HEK293 (cell line): ENCODE results near the gene ABLIM3.
A peak's percentile ranks its signal among the peaks of the same experiment; 100 is the strongest.

Source experiments
- CTCF ChIA-PET: fragments of 350-600 bp; formaldehyde crosslinking; extraction: SDS; loops from one replicate; lab custom pipeline; 2021; ENCODE audit warnings: antibody characterized with exemption; lab: Yijun Ruan, JAX
- POLR2A ChIA-PET: fragments of 300-600 bp; formaldehyde crosslinking; extraction: SDS; loops from one replicate; lab custom pipeline; 2020; ENCODE audit warnings: antibody characterized with exemption, inconsistent platforms; lab: Yijun Ruan, JAX
- H3K27ac ChIP-seq: fragments of 200-500 bp; sonication (Bioruptor generic); 2 replicates; pipeline ENCODE4 v1.5.1; 2014; ENCODE audit warnings: low read depth, low read length, control low read depth, inconsistent platforms; ENCODE audit errors: extremely low read depth
- H3K36me3 ChIP-seq, 2 experiments: fragments of 200-500 bp in 1 of 2; sonication (Bioruptor generic) in 1 of 2; 1 replicate in 1 of 2; 2 replicates in 1 of 2; pipeline ENCODE4 v1.5.1; 2014 to 2017; ENCODE audit warnings: inconsistent platforms in 2 of 2, low read length in 2 of 2; ENCODE audit not compliant: control insufficient read depth in 2 of 2, insufficient read depth in 1 of 2
- H3K4me1 ChIP-seq: fragments of 200-500 bp; sonication (Bioruptor generic); 2 replicates; pipeline ENCODE4 v1.5.1; 2014; ENCODE audit warnings: mild to moderate bottlenecking, low read length, inconsistent platforms; ENCODE audit not compliant: control insufficient read depth, insufficient read depth
- H3K4me3 ChIP-seq: 2 replicates; pipeline ENCODE4 v1.5.1; 2011; ENCODE audit warnings: low read depth, mild to moderate bottlenecking, control low read depth, low read length, moderate library complexity
- H3K9me3 ChIP-seq: fragments of 200-500 bp; sonication (Bioruptor generic); 2 replicates; pipeline ENCODE4 v1.5.1; 2014; ENCODE audit warnings: low read depth, low read length, inconsistent platforms; ENCODE audit not compliant: control insufficient read depth, insufficient read depth
- EGR2 ChIP-seq: fragments of 450-650 bp; formaldehyde crosslinking; IDR thresholded peaks from 2 replicates; pipeline ENCODE4 v1.5.1; 2016; ENCODE audit warnings: low read depth, missing biosample characterization, missing genetic modification characterization
- GLIS1 ChIP-seq: fragments of 450-650 bp; formaldehyde crosslinking; IDR thresholded peaks from 2 replicates; pipeline ENCODE4 v1.5.1; 2016; ENCODE audit warnings: missing biosample characterization, missing genetic modification characterization
- KLF1 ChIP-seq: fragments of 450-650 bp; formaldehyde crosslinking; IDR thresholded peaks from 2 replicates; pipeline ENCODE4 v1.5.1; 2016; ENCODE audit warnings: missing biosample characterization, missing genetic modification characterization
- ZBTB49 ChIP-seq: fragments of 450-650 bp; formaldehyde crosslinking; IDR thresholded peaks from 2 replicates; pipeline ENCODE4 v1.5.1; 2016; ENCODE audit warnings: missing biosample characterization, missing genetic modification characterization, low read depth
- ZFHX2 ChIP-seq: fragments of 450-650 bp; formaldehyde crosslinking; conservative IDR thresholded peaks from 2 replicates; pipeline ENCODE4 v1.5.1; 2016; ENCODE audit warnings: missing biosample characterization, missing genetic modification characterization
- ZNF133 ChIP-seq: fragments of 450-650 bp; formaldehyde crosslinking; IDR thresholded peaks from 2 replicates; pipeline ENCODE4 v1.5.1; 2016; ENCODE audit warnings: missing biosample characterization, missing genetic modification characterization
- ZNF157 ChIP-seq: fragments of 450-650 bp; formaldehyde crosslinking; IDR thresholded peaks from 2 replicates; pipeline ENCODE4 v1.5.1; 2016; ENCODE audit warnings: missing biosample characterization, missing genetic modification characterization
- ZNF221 ChIP-seq: fragments of 450-650 bp; formaldehyde crosslinking; IDR thresholded peaks from 2 replicates; pipeline ENCODE4 v1.5.1; 2017; ENCODE audit warnings: missing biosample characterization, missing genetic modification characterization, borderline replicate concordance
- ZNF280C ChIP-seq: fragments of 450-650 bp; formaldehyde crosslinking; IDR thresholded peaks from 2 replicates; pipeline ENCODE4 v1.5.1; 2016; ENCODE audit warnings: missing biosample characterization, missing genetic modification characterization
- ZNF354C ChIP-seq: fragments of 450-650 bp; formaldehyde crosslinking; IDR thresholded peaks from 2 replicates; pipeline ENCODE4 v1.5.1; 2016; ENCODE audit warnings: missing biosample characterization, missing genetic modification characterization, low read depth, borderline replicate concordance
- ZNF501 ChIP-seq: fragments of 450-650 bp; formaldehyde crosslinking; IDR thresholded peaks from 2 replicates; pipeline ENCODE4 v1.5.1; 2016; ENCODE audit warnings: missing biosample characterization, missing genetic modification characterization
- ZNF629 ChIP-seq: fragments of 450-650 bp; formaldehyde crosslinking; IDR thresholded peaks from 2 replicates; pipeline ENCODE4 v1.5.1; 2017; ENCODE audit warnings: missing biosample characterization, missing genetic modification characterization
- ZNF670 ChIP-seq: fragments of 450-650 bp; formaldehyde crosslinking; IDR thresholded peaks from 2 replicates; pipeline ENCODE4 v1.5.1; 2016; ENCODE audit warnings: missing biosample characterization, missing genetic modification characterization, low read depth
- ZNF791 ChIP-seq: fragments of 450-650 bp; formaldehyde crosslinking; IDR thresholded peaks from 2 replicates; pipeline ENCODE4 v1.5.1; 2016; ENCODE audit warnings: missing biosample characterization, missing genetic modification characterization
- TF ChIP-seq, protein P1 (sequence below): fragments of 450-650 bp; formaldehyde crosslinking; IDR thresholded peaks from 2 replicates; pipeline ENCODE4 v1.5.1; 2016; ENCODE audit warnings: missing biosample characterization, missing genetic modification characterization
- TF ChIP-seq, protein P2 (sequence below): fragments of 450-650 bp; formaldehyde crosslinking; conservative IDR thresholded peaks from 2 replicates; pipeline ENCODE4 v1.5.1; 2016; ENCODE audit warnings: low read depth, missing biosample characterization, missing genetic modification characterization
- TF ChIP-seq, protein P3 (sequence below): fragments of 450-650 bp; formaldehyde crosslinking; IDR thresholded peaks from 2 replicates; pipeline ENCODE4 v1.5.1; 2016; ENCODE audit warnings: missing biosample characterization, missing genetic modification characterization

The ABLIM3 gene

GRCh38 chr5:149298163-149298562 is 156.9 kb downstream of the ABLIM3 start (continued):
- TF ChIP-seq, protein P1, sequence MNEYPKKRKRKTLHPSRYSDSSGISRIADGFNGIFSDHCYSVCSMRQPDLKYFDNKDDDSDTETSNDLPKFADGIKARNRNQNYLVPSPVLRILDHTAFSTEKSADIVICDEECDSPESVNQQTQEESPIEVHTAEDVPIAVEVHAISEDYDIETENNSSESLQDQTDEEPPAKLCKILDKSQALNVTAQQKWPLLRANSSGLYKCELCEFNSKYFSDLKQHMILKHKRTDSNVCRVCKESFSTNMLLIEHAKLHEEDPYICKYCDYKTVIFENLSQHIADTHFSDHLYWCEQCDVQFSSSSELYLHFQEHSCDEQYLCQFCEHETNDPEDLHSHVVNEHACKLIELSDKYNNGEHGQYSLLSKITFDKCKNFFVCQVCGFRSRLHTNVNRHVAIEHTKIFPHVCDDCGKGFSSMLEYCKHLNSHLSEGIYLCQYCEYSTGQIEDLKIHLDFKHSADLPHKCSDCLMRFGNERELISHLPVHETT (tag by site-specific recombination) = no peak

- Histone ChIP-seq H3K9me3 (no peaks in the 10 kb centered on the region), H3K4me1 (no peaks in the 10 kb centered on the region), H3K36me3 (no peaks in the 10 kb centered on the region), H3K27ac (no peak overlapping the region), H3K4me3 (no peak overlapping the region)
- ChIA-PET CTCF (interaction anchor here (0.8 to 2.5 kb wide), 3 partner anchors 17 to 73 kb away, joined by 3 to 6 read pairs (median 4); no protein-coding TSS in a partner anchor), POLR2A (no interaction called here)
- 0 out of 2 replicates have a peak, but pooled peaks have one; percentile 7 for TF ChIP-seq GLIS1 (tag by site-specific recombination)
- no peak for TF ChIP-seq ZNF280C (tag by site-specific recombination)
These were observed 157.6 kb downstream of the ABLIM3 start for GRCh38 chr5:149298842-149299404.

DNA sequence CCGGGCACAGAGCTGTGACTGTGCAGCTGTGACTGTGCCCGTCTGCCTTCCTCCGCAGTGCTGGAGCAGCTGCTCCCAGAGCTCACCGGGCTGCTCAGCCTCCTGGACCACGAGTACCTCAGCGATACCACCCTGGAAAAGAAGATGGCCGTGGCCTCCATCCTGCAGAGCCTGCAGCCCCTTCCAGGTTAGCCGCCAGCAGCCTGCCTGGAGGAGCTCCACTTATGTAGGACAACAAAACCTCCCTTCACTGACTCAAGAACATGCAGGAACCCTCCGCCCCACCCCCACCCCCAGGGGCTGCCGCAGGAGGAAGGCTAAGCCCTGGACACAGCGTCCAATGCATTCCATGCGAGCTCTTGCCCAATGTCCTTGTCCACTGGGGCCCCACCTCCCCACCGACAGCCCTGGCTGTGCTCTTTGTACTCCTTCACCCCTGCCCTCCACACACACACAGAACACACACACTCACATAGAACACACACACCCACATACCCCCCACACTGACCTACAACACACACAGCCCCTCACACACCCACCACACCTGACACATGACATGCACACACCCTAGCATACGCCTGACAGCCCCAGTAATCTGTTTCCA is 158.3 kb downstream of the ABLIM3 start:
- Histone ChIP-seq H3K4me1 (no peaks in the 10 kb centered on the region), H3K36me3 (no peaks in the 10 kb centered on the region), H3K27ac (no peak overlapping the region), H3K9me3 (no peaks in the 10 kb centered on the region), H3K4me3 (no peak overlapping the region)
- ChIA-PET CTCF (interaction anchor here (2.5 kb wide), 1 partner anchor 68 kb away, joined by 6 read pairs; no protein-coding TSS in a partner anchor), POLR2A (no interaction called here)
- TF ChIP-seq ZBTB49 = no peak
- peak; percentile 98 for TF ChIP-seq EGR2 (tag by site-specific recombination)
- peak; percentile 44; the same call in 1 of the 2 replicates for TF ChIP-seq ZNF157 (tag by site-specific recombination)
- no peak for TF ChIP-seq ZNF221 (tag by site-specific recombination)
- TF ChIP-seq ZNF791 = no peak
- no peak for TF ChIP-seq ZNF133 (tag by site-specific recombination)
- TF ChIP-seq, protein P2, sequence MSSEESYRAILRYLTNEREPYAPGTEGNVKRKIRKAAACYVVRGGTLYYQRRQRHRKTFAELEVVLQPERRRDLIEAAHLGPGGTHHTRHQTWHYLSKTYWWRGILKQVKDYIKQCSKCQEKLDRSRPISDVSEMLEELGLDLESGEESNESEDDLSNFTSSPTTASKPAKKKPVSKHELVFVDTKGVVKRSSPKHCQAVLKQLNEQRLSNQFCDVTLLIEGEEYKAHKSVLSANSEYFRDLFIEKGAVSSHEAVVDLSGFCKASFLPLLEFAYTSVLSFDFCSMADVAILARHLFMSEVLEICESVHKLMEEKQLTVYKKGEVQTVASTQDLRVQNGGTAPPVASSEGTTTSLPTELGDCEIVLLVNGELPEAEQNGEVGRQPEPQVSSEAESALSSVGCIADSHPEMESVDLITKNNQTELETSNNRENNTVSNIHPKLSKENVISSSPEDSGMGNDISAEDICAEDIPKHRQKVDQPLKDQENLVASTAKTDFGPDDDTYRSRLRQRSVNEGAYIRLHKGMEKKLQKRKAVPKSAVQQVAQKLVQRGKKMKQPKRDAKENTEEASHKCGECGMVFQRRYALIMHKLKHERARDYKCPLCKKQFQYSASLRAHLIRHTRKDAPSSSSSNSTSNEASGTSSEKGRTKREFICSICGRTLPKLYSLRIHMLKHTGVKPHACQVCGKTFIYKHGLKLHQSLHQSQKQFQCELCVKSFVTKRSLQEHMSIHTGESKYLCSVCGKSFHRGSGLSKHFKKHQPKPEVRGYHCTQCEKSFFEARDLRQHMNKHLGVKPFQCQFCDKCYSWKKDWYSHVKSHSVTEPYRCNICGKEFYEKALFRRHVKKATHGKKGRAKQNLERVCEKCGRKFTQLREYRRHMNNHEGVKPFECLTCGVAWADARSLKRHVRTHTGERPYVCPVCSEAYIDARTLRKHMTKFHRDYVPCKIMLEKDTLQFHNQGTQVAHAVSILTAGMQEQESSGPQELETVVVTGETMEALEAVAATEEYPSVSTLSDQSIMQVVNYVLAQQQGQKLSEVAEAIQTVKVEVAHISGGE (tag by site-specific recombination) = no peak
- TF ChIP-seq KLF1 = peak; percentile 73
- peak; percentile 94 for TF ChIP-seq ZFHX2 (tag by site-specific recombination)
- no peak for TF ChIP-seq ZNF354C (tag by site-specific recombination)
- TF ChIP-seq ZNF670 (tag by site-specific recombination) = no peak
- TF ChIP-seq, protein P3, sequence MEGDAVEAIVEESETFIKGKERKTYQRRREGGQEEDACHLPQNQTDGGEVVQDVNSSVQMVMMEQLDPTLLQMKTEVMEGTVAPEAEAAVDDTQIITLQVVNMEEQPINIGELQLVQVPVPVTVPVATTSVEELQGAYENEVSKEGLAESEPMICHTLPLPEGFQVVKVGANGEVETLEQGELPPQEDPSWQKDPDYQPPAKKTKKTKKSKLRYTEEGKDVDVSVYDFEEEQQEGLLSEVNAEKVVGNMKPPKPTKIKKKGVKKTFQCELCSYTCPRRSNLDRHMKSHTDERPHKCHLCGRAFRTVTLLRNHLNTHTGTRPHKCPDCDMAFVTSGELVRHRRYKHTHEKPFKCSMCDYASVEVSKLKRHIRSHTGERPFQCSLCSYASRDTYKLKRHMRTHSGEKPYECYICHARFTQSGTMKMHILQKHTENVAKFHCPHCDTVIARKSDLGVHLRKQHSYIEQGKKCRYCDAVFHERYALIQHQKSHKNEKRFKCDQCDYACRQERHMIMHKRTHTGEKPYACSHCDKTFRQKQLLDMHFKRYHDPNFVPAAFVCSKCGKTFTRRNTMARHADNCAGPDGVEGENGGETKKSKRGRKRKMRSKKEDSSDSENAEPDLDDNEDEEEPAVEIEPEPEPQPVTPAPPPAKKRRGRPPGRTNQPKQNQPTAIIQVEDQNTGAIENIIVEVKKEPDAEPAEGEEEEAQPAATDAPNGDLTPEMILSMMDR (tag by site-specific recombination) = no peak
- no peak for TF ChIP-seq ZNF501
- no peak for TF ChIP-seq ZNF629 (tag by site-specific recombination)
